Esophagus mucosa (tissue), 1 donor: ENCODE results near the gene MYO1H. TPM values are rescaled to one million over a fixed set of nuclear protein-coding genes. Genes with fewer than 3 reads are reported as not detected.
A peak's percentile ranks its signal among the peaks of the same experiment; 100 is the strongest.
"Not testable (repeated sequence)": the region's sequence is repeated elsewhere in the genome, so short reads cannot be mapped to it uniquely, and the experiment has no call there.

Experiments used
- ATAC-seq: fragments of 200-7000 bp; cut with Tn5 transposase; one replicate; pipeline ENCODE4 v1.9.1; 2020
- total RNA-seq: library from RNA; stranded (reverse); gene quantifications from one replicate; pipeline ENCODE4 v1.2.4, GENCODE V29; 2023
- donor health status: DM: yes; HTN: yes; CAD: no.

Gene MYO1H
- total RNA-seq, 1 donor from 2014 or later, result 1.0 TPM

DNA sequence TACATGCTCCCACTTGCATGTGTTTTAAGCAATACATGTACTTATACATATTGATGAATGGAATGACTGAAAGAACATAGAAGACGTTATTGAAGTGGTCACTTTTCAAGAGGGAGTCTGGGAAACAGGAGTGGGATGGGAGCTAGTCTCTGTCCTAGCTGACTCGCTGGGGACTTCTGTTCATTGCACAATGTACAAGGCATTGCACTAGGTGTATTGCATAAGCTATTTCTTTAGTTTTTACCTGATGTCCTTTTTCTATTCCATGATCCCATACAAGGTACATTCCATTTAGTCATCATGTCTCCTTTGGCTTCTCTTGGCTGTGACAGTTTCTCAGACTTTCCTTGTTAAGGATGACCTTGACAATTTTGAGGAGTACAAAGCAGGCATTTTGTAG lies 4.0 kb upstream of the MYO1H start:
- ATAC-seq, result no peak

DNA sequence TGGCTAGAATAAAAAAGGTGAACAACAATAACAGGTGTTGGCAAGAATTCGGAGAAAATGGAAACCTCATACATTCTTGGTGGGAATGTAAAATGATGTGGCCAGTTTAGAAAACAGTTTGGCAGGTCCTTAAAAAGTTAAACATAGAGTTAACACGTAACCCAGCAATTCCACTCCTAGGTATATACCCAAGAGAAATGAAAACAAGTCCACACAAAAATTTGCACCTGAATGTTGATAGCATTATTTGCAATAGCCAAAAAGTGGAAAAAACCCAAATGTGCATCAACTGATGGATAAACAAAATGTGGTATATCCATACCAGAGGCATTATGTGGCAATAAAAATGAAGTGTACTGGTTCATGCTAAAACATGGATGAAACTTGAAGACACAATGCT lies 2.3 kb upstream of the MYO1H start:
- ATAC-seq, result no peak

- no peak for ATAC-seq
These were observed 780 bp upstream of the MYO1H start for GRCh38 chr12:109346920-109347319.

GRCh38 chr12:109352184-109352583 lies 4.5 kb downstream of the MYO1H start:
- no peak for ATAC-seq

GRCh38 chr12:109356577-109356976 lies 8.9 kb downstream of the MYO1H start:
- no peak for ATAC-seq

DNA sequence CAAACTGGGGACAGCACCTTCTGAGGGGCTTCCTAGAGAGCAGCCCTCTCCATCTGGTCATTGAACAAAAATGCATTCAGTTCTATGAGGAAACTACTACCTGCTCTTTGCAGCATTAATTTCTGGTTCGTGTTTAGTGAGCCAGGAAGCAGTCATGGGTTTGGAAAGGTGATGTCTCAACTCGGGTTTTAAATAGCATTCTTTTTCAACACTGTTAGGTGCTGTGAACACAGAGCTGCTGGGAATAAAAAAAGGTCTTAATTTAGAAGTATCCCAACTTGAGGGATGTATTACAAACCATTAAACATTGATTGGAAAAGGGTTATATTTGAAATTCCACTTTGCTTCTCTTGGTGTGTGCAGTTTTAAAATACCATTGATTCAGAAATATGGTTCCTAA lies 9.3 kb downstream of the MYO1H start:
- no peak for ATAC-seq

DNA sequence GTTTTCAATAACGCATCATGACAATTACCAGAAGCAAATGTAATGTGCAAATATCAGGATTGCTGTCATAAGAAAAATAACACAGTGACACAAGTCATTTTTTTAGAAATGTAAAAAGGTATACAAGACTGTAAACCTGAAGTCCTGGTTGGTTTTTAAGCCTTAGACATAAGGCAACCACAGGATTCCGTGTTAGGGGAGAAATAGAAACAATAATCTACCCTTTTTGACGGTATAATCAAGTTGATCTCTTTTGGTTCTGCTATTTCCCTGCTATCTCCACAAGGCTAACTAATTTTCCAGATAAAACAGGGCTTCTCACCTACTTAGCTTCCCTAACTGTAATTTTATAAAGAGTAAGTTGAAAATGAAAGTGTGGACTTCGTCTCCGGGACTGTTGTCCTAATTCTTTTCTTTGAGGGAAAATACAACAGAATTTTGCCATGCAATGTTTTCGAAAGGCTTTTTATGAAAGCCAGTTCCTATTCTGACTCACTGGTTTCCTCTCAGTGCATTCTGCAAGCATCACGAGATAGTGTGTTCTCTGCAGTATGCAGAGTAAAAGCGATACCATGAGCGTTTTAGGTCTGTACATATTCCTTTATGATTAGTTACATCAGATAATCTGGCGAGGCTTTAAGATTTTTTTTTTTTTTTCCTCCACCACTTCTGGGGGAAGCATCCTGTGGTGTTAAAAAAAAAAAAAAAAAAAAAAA lies 10.6 kb downstream of the MYO1H start:
- no peak for ATAC-seq

DNA sequence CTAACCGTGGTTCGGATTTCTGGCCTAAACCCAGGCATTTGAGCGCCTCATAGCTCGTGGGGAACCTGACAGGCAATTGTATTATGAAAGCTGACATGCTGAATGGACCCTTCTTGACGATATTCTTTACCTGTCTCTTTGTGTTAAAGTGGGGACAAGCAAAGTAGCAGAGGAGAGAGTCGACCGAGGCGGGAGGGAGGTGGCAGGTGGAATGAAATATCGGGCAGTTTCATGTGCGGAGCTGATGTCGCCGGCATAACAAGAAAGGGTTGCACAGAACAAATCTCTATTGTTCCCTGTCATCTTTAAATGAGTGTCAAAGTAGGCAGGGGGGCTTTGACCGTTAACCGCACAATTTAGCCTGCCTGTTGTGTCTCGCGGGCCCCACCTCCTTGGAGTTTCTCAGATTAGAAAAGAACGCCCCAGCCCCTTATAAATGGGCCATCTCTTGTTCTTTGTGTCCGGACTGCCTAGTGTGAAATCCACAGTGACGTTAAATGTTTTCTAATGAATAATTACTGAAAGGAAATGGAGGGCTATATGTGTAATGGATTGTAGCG lies 11.5 kb downstream of the MYO1H start:
- no peak for ATAC-seq

DNA sequence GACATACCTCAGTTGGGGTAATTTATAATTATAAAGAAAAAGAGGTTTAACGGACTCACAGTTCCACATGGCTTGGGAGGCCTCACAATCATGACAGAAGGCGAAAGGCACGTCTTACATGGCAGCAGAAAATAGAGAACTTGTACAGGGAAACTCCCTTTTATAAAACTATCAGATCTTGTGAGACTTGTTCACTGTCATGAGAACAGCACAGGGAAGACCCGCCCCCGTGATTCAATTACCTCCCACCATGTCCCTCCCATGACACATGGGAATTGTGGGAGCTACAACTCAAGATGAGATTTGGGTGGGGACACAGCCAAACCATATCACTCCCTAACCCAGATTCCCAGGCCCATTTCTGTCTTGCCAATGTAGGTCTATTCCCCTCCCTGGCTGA lies 22.1 kb downstream of the MYO1H start:
- no peak for ATAC-seq

GRCh38 chr12:109377139-109377685 lies 29.5 kb downstream of the MYO1H start:
- no peak for ATAC-seq

DNA sequence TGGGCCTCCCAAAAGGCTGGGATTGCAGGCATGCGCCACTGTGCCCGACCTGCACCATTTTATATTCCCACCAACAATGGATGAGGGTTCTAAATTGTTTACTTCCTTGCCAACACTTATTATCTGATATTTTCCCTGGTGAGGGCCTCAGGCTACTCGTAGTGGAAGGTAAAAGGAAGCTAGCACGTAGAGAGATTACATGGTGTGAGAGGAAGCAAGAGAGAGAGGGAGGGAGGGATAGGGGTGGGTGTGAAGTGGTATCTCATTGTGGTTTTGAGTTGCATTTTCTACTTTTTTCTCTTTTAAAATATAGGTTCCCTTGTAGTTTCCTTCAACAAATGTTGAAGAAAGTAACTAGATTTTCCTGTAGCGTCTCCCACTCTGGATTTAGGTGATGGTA lies 30.9 kb downstream of the MYO1H start:
- no peak for ATAC-seq

DNA sequence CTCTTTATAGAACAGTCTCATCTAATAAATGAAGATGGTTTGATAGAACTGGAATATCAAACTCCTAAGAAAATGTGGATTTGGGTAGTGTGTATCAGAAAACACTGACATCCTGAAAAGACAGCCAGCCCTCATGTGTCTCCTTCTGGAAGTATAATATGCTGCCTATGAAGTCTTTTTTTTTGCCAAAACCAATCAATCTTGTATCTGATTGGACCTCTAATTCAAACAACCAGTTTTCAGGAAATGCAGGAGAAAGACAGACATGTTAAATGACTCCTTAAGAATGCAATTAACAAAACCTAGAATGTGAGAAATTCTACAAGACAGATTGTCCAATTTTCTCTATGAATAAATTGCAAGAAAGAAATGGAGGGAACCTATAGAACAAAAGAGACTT lies 34.3 kb downstream of the MYO1H start:
- ATAC-seq, result no peak

GRCh38 chr12:109383240-109383639 lies 35.5 kb downstream of the MYO1H start:
- no peak for ATAC-seq

DNA sequence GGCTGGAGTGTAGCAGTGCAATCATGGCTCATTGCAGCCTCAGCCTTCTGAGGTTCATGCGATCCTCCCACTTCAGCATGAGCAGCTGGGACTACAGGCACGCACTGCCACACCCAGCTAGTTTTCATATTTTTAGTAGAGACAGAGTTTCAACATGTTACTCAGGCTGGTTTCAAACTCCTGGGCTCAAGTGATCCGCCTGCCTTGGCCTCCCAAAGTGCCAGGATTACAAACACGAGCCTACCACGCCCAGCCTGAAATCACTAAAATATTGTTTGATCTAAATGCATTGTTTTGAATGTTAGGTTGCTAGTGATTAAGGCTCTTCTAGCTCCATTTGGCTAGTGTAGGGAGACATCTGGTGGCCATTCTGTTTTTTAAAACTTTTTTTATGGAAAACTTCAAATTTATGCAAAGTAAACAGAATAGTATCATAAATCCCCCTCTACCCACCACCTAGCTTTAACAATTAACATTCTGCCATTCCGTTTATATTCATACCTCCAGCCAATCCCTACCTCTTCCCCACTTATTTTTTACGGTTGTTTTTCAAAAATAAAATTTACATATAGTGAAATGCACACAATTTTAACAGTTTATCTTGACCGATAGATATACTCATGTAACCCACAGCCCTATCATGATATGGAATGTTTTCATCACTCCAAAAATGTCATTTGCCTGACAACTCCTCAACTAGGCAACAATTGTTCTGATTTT lies 37.8 kb downstream of the MYO1H start:
- peak; percentile 79 for ATAC-seq

- no peak for ATAC-seq
These were observed 38.3 kb downstream of the MYO1H start for GRCh38 chr12:109386059-109386433.

DNA sequence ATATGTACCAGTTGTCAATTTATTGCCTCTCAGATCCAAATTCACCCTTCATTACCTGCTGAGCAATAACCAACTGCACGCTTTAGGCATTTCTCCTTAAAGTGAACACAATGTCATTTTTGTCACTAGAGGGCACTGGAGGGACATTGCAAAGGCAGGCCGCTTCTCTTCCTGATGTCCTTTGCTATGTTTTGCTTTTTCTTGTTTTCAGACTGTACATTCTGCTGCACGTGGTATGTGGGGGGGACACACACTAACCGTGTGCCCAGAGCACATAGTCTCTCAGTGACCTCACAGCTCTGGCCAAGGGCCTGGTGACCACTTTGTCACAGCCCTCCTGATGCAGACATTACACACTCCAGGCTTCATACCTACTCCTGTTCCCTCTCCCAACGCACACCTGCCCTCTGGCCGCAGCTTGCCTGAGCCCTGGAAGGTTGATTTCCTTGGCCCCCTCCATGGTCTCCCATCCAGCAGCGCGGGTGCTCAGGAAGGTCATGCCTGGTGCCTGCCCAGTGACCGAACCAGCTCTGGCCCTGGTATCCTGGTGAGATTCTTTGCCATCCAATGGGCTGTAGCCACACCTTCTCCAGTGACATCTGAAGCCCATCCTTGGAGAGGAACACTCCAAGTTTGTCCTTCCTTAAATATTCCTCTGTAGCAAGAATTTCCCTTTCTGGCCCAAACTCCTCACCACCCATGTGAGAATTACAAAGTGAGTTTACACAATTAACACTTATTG lies 39.9 kb downstream of the MYO1H start:
- peak; percentile 25 for ATAC-seq

DNA sequence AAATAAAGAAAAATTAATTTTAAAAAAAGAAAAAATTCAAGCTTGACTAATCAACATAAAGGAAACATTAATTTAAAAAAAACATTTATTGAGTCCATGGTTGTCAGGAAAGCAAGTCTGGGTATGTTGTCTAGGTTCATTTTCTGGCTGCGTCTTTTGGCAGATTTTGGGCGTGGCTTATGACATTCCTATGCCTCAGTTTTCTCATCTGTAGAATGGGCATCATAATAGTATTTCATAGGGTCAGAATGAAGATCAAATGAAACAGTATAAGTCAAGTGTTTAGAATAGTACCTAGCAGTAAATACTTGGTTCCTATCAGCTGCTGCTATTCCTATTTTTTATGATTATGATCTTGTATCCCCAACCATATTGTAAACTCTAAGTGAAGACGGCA lies 40.5 kb downstream of the MYO1H start:
- ATAC-seq, result no peak

DNA sequence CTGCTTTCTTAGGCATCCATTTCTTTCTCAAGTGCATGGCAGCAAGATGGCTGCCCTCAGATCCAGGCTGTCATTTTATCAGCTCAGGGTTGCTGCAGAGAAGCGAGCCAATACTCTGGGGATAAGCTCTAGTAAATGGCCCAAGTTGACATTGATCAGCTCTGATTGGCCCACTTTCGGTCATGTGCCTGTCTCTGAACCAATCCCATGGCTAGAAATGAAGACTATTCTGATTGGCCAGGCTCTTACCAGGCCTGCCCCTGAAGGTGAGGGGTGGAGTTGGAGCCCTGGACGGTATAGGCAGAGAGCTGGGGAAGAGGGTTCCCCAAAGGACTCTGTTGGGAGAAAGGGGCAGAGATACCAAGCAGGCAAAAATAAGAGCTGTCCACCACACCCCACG lies 41.4 kb downstream of the MYO1H start:
- no peak for ATAC-seq

- peak; percentile 78 for ATAC-seq
These were observed 46.0 kb downstream of the MYO1H start for GRCh38 chr12:109393437-109394345.

DNA sequence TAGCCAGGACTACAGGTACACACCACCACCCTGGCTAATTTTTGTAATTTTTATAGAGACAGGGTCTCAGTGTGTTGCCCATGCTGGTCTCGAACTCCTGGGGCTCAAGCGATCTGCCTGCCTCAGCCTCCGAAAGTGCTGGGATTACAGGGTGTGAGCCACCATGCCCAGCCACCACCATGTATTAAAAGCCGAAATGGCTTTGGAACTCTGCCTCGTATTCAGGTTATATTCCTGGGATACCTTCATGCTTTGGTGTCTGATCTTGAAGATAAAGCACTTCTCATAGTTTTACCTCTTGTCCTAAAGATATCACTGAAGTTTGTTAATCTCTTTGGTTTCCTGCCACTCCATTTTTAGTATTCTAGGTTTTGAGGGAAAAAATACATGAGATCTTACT lies 47.2 kb downstream of the MYO1H start:
- no peak for ATAC-seq

GRCh38 chr12:109404841-109405240 lies 57.1 kb downstream of the MYO1H start:
- not testable (repeated sequence) for ATAC-seq

GRCh38 chr12:109406147-109406546 lies 58.4 kb downstream of the MYO1H start:
- not testable (repeated sequence) for ATAC-seq
